HG03575 (cell line): Measurements from ENCODE around the gene WDR70.
"Not testable (repeated sequence)": the region's sequence is repeated elsewhere in the genome, so short reads cannot be mapped to it uniquely, and the experiment has no call there.

Experiments used
- ATAC-seq: cut with Tn5 transposase; IDR thresholded peaks from one replicate; pipeline ENCODE4 v1.9.1; 2021; ENCODE audit not compliant: unreplicated experiment, insufficient number of reproducible peaks, low FRiP score; ENCODE audit errors: extremely low read depth

The WDR70 gene

DNA sequence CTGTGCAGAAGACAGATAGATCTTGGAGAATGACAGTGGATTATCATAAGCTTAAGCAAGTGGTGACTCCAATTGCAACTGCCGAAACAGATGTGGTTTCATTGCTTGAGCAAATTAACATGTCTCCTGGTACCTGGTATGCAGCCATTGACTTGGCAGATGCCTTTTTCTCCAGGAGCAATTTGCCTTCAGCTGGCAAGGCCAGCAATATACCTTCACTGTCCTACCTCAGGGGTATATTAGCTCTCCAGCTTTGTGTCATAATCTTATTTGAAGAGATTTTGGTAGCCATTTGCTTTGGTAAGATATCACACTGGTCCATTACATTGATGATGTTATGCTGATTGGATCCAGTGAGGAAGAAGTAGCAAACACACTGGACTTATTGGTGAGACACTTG lies 417.3 kb downstream of the WDR70 start:
- not testable (repeated sequence) for ATAC-seq

DNA sequence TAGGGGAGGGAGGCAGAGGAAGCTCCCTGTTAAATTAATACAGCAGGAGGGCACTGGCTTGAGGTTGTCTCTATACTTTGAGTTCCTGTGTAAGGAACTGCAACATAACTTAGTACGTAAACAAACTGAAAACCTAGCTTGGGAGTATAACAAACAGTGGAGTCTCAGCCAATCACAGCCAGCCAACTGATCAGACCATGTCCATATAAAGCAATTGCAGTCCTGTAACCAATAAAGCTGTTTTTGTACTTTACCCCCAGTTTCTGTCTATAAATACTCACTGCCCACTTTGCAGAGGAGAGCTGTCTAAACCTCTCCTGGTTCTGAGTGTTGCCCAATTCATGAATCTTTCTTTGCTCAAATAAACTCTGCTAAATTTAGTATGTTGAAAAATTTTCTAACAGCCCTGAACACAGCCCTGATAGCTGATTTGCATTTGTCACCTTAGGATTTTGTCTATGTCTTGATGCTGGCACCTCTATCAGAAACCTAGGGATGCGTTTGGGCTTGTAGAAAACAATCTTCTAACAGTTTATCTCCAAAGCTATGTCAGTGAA lies 420.8 kb downstream of the WDR70 start:
- no peak for ATAC-seq

DNA sequence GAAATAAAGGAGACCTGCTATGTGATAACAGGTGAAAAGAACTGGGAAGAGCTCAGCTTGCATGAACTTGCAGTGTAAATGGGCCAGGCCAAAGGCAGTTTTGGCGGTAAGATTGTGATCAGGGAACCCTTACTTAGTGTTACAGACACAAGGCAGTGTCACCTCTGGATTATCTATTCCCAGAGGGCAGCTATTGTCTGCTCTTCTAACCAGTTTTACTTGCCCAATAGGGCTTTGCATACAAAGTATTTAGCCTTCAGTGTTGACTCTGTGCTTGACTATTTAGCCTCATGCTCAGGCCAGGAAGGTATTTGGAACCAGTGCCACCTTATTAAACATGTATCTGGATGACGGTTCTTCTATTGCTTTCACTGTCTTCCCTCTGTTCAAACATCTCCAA lies 422.4 kb downstream of the WDR70 start:
- no peak for ATAC-seq
